ENCODE measurements around the gene DUSP5. TPM values are rescaled to one million over a fixed set of nuclear protein-coding genes. Genes with fewer than 3 reads are reported as not detected.

Gene DUSP5
- polyA plus RNA-seq, 2 of the 4 experiments (the other 2 are of a cell fraction), result 48.8 to 171 TPM

- TF ChIP-seq SREBF2 (IDR thresholded peaks at IDR 0.05) (no peak), EHMT2 (IDR thresholded peaks at IDR 0.05; ENCODE audit: low read depth) (no peak), ZNF302 (CRISPR knock-in tag; IDR thresholded peaks at IDR 0.05) (no peak), E2F6 (IDR thresholded peaks at IDR 0.05; ENCODE audit: borderline replicate concordance, low read depth) (no peak), NR3C1 (IDR thresholded peaks at IDR 0.05) (no peak)
Observed at GRCh38 chr10:110540031-110540430, 42.3 kb downstream of the DUSP5 start (continued).

- H3K4me2 ChIP-seq, result no peak overlapping the region
- ATAC-seq (no peak), DNase-seq (ENCODE audit: low read depth in 1 of 2, low spot score in 1 of 2) (no peak), FAIRE-seq (no peak)
- TF ChIP-seq ZFP36 (IDR thresholded peaks at IDR 0.05; ENCODE audit: borderline replicate concordance, partially characterized antibody) (no peak), EHMT2 (IDR thresholded peaks at IDR 0.05; ENCODE audit: low read depth) (no peak), CBX8 (IDR thresholded peaks at IDR 0.05) (no peak), GATA3 (IDR thresholded peaks at IDR 0.05; ENCODE audit: borderline replicate concordance) (no peak), CHD2 (IDR thresholded peaks at IDR 0.05; ENCODE audit: low read length, partially characterized antibody) (no peak), REST (IDR thresholded peaks at IDR 0.05) (no peak), ZC3H11A (IDR thresholded peaks at IDR 0.05) (no peak), POLR2AphosphoS2 (conservative IDR thresholded peaks at IDR 0.05; ENCODE audit: low read length) (no peak), MAX (IDR thresholded peaks at IDR 0.05) (no peak), FOSL2 (IDR thresholded peaks at IDR 0.05) (no peak), FOSL2 (CRISPR knock-in tag; IDR thresholded peaks at IDR 0.05) (no peak)
- CTCF ChIA-PET, result interaction anchor here (0.9 to 3.3 kb wide), 13 partner anchors 10 to 239 kb away, joined by 3 to 32 read pairs (median 5); partner anchors contain the start of gene SMNDC1
- H3K4me3 ChIP-seq, result no peak overlapping the region
- H3K27ac ChIP-seq, result peak overlapping the region; percentile 18 to 74; a peak in 5 of 6 replicates
- peaks cover 13% of the 10 kb centered on the region for H3K4me1 ChIP-seq
- no peaks in the 10 kb centered on the region for H3K9me3 ChIP-seq
- POLR2A ChIA-PET, result no interaction called here
Observed at GRCh38 chr10:110544958-110545537, 47.3 kb downstream of the DUSP5 start.

- no peak overlapping the region for H3K4me2 ChIP-seq
- ChIA-PET CTCF (interaction anchor here (0.7 to 3.3 kb wide), 36 partner anchors 8 to 340 kb away, joined by 3 to 32 read pairs (median 6); partner anchors contain the start of genes DUSP5, SMC3 and SMNDC1), POLR2A (interaction anchor here (1.0 kb wide), 1 partner anchor 234 kb away, joined by 3 read pairs; no protein-coding TSS in a partner anchor)
- FAIRE-seq (no peak), ATAC-seq (peak in 1 of 2 experiments; percentile 14; a peak in 1 of 6 replicates), DNase-seq (ENCODE audit: low read depth in 1 of 2, low spot score in 1 of 2) (no peak)
- H3K27ac ChIP-seq, result peak overlapping the region; percentile 64 to 74; a peak in 5 of 6 replicates
- no peaks in the 10 kb centered on the region for H3K9me3 ChIP-seq
- TF ChIP-seq ZSCAN20 (CRISPR knock-in tag; IDR thresholded peaks at IDR 0.05), result no peak
- no peak for TF ChIP-seq FOSB (CRISPR knock-in tag; IDR thresholded peaks at IDR 0.05)
- no peak for TF ChIP-seq ZNF302 (CRISPR knock-in tag; IDR thresholded peaks at IDR 0.05)
- no peak for TF ChIP-seq USF2 (IDR thresholded peaks at IDR 0.05)
- peaks cover 10% of the 10 kb centered on the region for H3K4me1 ChIP-seq
- 72% methylated on average over 6 of the region's 6 CpGs for WGBS (ENCODE audit: missing lambda C conversion rate)
- H3K4me3 ChIP-seq, result no peak overlapping the region
Observed at GRCh38 chr10:110546077-110546476, 48.4 kb downstream of the DUSP5 start.

All from A549 (cell line).